ENCODE measurements around the gene SNX14.

Gene SNX14

DNA sequence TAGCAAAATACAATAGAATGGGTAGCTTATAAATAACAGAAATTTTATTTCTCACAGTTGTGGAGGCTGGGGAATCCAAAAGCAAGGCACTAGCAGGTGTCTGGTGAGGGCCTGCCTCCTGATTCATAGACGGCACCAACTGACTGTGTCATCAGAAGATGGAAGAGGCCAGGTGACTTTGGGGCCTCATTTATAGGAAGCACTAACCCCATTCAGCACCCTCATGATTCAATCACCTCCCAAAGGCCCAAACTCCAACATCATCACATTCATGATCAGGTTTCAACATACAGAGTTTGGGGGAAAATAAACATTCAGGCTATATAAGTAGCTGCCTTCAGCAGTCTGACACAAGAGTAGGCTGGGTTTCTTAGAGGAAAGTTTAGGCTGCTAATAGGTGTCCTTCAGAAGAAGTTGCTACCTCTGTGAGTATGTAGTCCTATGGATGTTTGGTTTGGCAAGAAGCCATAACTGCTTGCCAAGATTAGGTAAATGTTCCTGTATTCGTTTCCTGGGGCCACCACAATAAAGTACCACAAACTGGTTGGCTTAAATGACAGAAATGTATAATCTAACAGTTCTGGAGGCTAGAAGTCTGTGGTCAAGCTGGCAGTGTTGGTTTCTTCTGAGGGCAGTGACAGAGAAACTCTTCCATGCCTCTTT, 94.9 kb downstream of the SNX14 start (continued):
- TF ChIP-seq, protein P1, sequence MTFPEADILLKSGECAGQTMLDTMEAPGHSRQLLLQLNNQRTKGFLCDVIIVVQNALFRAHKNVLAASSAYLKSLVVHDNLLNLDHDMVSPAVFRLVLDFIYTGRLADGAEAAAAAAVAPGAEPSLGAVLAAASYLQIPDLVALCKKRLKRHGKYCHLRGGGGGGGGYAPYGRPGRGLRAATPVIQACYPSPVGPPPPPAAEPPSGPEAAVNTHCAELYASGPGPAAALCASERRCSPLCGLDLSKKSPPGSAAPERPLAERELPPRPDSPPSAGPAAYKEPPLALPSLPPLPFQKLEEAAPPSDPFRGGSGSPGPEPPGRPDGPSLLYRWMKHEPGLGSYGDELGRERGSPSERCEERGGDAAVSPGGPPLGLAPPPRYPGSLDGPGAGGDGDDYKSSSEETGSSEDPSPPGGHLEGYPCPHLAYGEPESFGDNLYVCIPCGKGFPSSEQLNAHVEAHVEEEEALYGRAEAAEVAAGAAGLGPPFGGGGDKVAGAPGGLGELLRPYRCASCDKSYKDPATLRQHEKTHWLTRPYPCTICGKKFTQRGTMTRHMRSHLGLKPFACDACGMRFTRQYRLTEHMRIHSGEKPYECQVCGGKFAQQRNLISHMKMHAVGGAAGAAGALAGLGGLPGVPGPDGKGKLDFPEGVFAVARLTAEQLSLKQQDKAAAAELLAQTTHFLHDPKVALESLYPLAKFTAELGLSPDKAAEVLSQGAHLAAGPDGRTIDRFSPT (tag by site-specific recombination; IDR thresholded peaks at IDR 0.05), result no peak
- no peak for TF ChIP-seq SCRT2 (tag by site-specific recombination; IDR thresholded peaks at IDR 0.05)
- no peak for TF ChIP-seq SALL2 (tag by site-specific recombination; IDR thresholded peaks at IDR 0.05; ENCODE audit: borderline replicate concordance)
- peak; percentile 48; the same call in 1 of the 2 replicates for TF ChIP-seq ZNF677 (tag by site-specific recombination; IDR thresholded peaks at IDR 0.05)
- TF ChIP-seq ZNF10 (tag by site-specific recombination; IDR thresholded peaks at IDR 0.05), result peak; percentile 22; the same call in 1 of the 2 replicates
- peak; percentile 74 for TF ChIP-seq ZNF843 (tag by site-specific recombination; IDR thresholded peaks at IDR 0.05)
- no peak for TF ChIP-seq ZNF132 (tag by site-specific recombination; IDR thresholded peaks at IDR 0.05; ENCODE audit: borderline replicate concordance)
- peak; percentile 17 for TF ChIP-seq GLIS1 (tag by site-specific recombination; IDR thresholded peaks at IDR 0.05)
- 0 out of 2 replicates have a peak, but pooled peaks have one; percentile 40 for TF ChIP-seq ZNF24 (tag by site-specific recombination; IDR thresholded peaks at IDR 0.05)
- peak; percentile 44; the same call in 1 of the 2 replicates for TF ChIP-seq IKZF3 (tag by site-specific recombination; IDR thresholded peaks at IDR 0.05)
- TF ChIP-seq ZNF707 (tag by site-specific recombination; IDR thresholded peaks at IDR 0.05), result no peak
- TF ChIP-seq ZNF112 (tag by site-specific recombination; IDR thresholded peaks at IDR 0.05), result no peak; the same call in 1 of the 2 replicates
- TF ChIP-seq MZF1 (tag by site-specific recombination; IDR thresholded peaks at IDR 0.05; ENCODE audit: borderline replicate concordance), result peak; percentile 18; the same call in 1 of the 2 replicates
- TF ChIP-seq ZNF184 (tag by site-specific recombination; IDR thresholded peaks at IDR 0.05), result peak; percentile 54
- TF ChIP-seq SP7 (tag by site-specific recombination; IDR thresholded peaks at IDR 0.05), result peak; percentile 47
- peak; percentile 55; the same call in 1 of the 2 replicates for TF ChIP-seq ZNF561 (tag by site-specific recombination; IDR thresholded peaks at IDR 0.05; ENCODE audit: borderline replicate concordance)
- TF ChIP-seq, protein P2, sequence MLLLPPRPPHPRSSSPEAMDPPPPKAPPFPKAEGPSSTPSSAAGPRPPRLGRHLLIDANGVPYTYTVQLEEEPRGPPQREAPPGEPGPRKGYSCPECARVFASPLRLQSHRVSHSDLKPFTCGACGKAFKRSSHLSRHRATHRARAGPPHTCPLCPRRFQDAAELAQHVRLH (tag by site-specific recombination; IDR thresholded peaks at IDR 0.05), result no peak
- 0 out of 2 replicates have a peak, but pooled peaks have one; percentile 12 for TF ChIP-seq ZNF2 (tag by site-specific recombination; IDR thresholded peaks at IDR 0.05)
- TF ChIP-seq FEZF1 (tag by site-specific recombination; IDR thresholded peaks at IDR 0.05), result peak; percentile 70
- peak; percentile 100 for TF ChIP-seq ZNF660 (tag by site-specific recombination; IDR thresholded peaks at IDR 0.05)
- peak; percentile 21; the same call in 1 of the 2 replicates for TF ChIP-seq ZNF623 (tag by site-specific recombination; IDR thresholded peaks at IDR 0.05)
- TF ChIP-seq, protein P3, sequence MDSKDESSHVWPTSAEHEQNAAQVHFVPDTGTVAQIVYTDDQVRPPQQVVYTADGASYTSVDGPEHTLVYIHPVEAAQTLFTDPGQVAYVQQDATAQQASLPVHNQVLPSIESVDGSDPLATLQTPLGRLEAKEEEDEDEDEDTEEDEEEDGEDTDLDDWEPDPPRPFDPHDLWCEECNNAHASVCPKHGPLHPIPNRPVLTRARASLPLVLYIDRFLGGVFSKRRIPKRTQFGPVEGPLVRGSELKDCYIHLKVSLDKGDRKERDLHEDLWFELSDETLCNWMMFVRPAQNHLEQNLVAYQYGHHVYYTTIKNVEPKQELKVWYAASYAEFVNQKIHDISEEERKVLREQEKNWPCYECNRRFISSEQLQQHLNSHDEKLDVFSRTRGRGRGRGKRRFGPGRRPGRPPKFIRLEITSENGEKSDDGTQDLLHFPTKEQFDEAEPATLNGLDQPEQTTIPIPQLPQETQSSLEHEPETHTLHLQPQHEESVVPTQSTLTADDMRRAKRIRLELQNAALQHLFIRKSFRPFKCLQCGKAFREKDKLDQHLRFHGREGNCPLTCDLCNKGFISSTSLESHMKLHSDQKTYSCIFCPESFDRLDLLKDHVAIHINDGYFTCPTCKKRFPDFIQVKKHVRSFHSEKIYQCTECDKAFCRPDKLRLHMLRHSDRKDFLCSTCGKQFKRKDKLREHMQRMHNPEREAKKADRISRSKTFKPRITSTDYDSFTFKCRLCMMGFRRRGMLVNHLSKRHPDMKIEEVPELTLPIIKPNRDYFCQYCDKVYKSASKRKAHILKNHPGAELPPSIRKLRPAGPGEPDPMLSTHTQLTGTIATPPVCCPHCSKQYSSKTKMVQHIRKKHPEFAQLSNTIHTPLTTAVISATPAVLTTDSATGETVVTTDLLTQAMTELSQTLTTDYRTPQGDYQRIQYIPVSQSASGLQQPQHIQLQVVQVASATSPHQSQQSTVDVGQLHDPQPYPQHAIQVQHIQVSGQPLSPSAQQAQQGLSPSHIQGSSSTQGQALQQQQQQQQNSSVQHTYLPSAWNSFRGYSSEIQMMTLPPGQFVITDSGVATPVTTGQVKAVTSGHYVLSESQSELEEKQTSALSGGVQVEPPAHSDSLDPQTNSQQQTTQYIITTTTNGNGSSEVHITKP (tag by site-specific recombination; IDR thresholded peaks at IDR 0.05), result peak; percentile 85
- TF ChIP-seq ZNF610 (tag by site-specific recombination; IDR thresholded peaks at IDR 0.05; ENCODE audit: borderline replicate concordance), result peak; percentile 37; the same call in 1 of the 2 replicates
- TF ChIP-seq ZNF629 (tag by site-specific recombination; IDR thresholded peaks at IDR 0.05), result 0 out of 2 replicates have a peak, but pooled peaks have one; percentile 35
- peak; percentile 88 for TF ChIP-seq ZNF335 (tag by site-specific recombination; conservative IDR thresholded peaks at IDR 0.05)
- TF ChIP-seq, protein P4, sequence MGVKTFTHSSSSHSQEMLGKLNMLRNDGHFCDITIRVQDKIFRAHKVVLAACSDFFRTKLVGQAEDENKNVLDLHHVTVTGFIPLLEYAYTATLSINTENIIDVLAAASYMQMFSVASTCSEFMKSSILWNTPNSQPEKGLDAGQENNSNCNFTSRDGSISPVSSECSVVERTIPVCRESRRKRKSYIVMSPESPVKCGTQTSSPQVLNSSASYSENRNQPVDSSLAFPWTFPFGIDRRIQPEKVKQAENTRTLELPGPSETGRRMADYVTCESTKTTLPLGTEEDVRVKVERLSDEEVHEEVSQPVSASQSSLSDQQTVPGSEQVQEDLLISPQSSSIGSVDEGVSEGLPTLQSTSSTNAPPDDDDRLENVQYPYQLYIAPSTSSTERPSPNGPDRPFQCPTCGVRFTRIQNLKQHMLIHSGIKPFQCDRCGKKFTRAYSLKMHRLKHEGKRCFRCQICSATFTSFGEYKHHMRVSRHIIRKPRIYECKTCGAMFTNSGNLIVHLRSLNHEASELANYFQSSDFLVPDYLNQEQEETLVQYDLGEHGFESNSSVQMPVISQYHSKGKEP (tag by site-specific recombination; IDR thresholded peaks at IDR 0.05), result peak; percentile 59
- TF ChIP-seq, protein P5, sequence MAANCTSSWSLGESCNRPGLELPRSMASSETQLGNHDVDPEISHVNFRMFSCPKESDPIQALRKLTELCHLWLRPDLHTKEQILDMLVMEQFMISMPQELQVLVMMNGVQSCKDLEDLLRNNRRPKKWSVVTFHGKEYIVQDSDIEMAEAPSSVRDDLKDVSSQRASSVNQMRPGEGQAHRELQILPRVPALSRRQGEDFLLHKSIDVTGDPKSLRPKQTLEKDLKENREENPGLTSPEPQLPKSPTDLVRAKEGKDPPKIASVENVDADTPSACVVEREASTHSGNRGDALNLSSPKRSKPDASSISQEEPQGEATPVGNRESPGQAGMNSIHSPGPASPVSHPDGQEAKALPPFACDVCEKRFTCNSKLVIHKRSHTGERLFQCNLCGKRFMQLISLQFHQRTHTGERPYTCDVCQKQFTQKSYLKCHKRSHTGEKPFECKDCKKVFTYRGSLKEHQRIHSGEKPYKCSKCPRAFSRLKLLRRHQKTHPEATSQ (tag by site-specific recombination; IDR thresholded peaks at IDR 0.05), result no peak
- TF ChIP-seq ZSCAN30 (tag by site-specific recombination; IDR thresholded peaks at IDR 0.05), result peak; percentile 95
- TF ChIP-seq KLF8 (tag by site-specific recombination; IDR thresholded peaks at IDR 0.05), result 0 out of 2 replicates have a peak, but pooled peaks have one; percentile 32
- TF ChIP-seq, protein P6, sequence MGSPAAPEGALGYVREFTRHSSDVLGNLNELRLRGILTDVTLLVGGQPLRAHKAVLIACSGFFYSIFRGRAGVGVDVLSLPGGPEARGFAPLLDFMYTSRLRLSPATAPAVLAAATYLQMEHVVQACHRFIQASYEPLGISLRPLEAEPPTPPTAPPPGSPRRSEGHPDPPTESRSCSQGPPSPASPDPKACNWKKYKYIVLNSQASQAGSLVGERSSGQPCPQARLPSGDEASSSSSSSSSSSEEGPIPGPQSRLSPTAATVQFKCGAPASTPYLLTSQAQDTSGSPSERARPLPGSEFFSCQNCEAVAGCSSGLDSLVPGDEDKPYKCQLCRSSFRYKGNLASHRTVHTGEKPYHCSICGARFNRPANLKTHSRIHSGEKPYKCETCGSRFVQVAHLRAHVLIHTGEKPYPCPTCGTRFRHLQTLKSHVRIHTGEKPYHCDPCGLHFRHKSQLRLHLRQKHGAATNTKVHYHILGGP (tag by site-specific recombination; IDR thresholded peaks at IDR 0.05), result 0 out of 2 replicates have a peak, but pooled peaks have one; percentile 36
